GM23338 (cell line): ENCODE measurements around the gene ECE1.

Experiments
- CREB1 ChIP-seq: fragments of 250-450 bp; sonication (Bioruptor Pico); IDR thresholded peaks from 2 replicates; pipeline ENCODE4 v1.5.0; 2020; ENCODE audit warnings: low read depth, mild to moderate bottlenecking, moderate library complexity
- EZH2 ChIP-seq: fragments of 200-600 bp; sonication (generic); IDR thresholded peaks from one replicate; pipeline ENCODE4 v1.8.0; 2017; ENCODE audit warnings: antibody characterized with exemption, mild to moderate bottlenecking, low read depth; ENCODE audit not compliant: unreplicated experiment
- EZH2phosphoT487 ChIP-seq: fragments of 200-600 bp; sonication (generic); IDR thresholded peaks from one replicate; pipeline ENCODE4 v1.8.1; 2018; ENCODE audit warnings: antibody characterized with exemption; ENCODE audit not compliant: unreplicated experiment
- JUNB ChIP-seq: IDR thresholded peaks from one replicate; pipeline ENCODE4 v1.6.1; 2016; ENCODE audit warnings: antibody characterized with exemption; ENCODE audit not compliant: unreplicated experiment
- POLR2AphosphoS5 ChIP-seq: IDR thresholded peaks from 2 replicates; pipeline ENCODE4 v1.6.1; 2016; ENCODE audit warnings: antibody characterized with exemption, low read depth
- REST ChIP-seq: IDR thresholded peaks from one replicate; pipeline ENCODE4 v1.6.1; 2018; ENCODE audit warnings: antibody characterized with exemption; ENCODE audit not compliant: unreplicated experiment
- ZNF114 ChIP-seq: fragments of 250-450 bp; sonication (Bioruptor Pico); IDR thresholded peaks from 2 replicates; pipeline ENCODE4 v1.5.0; 2020; ENCODE audit warnings: mild to moderate bottlenecking, moderate library complexity
- TF ChIP-seq, protein P1 (sequence below), 2 experiments: fragments of 200-600 bp in 1 of 2; sonication (generic) in 1 of 2; conservative IDR thresholded peaks; 2 replicates each; pipeline versions ENCODE4 v1.5.1 to v1.6.1; 2016 to 2017; ENCODE audit warnings: antibody characterized with exemption in 2 of 2, low read depth in 2 of 2, mild to moderate bottlenecking in 2 of 2, moderate library complexity in 1 of 2
- TF ChIP-seq, protein P2 (sequence below): fragments of 250-450 bp; sonication (Bioruptor Pico); IDR thresholded peaks from 2 replicates; pipeline ENCODE4 v1.5.0; 2020; ENCODE audit warnings: mild to moderate bottlenecking, moderate library complexity

GRCh38 chr1:21225065-21225464 is 65.2 kb downstream of the ECE1 start:
- TF ChIP-seq EZH2 (no peak), POLR2AphosphoS5 (no peak), REST (no peak), JUNB (no peak), ZNF114 (CRISPR knock-in tag) (no peak), CREB1 (CRISPR knock-in tag) (no peak), EZH2phosphoT487 (no peak)
- TF ChIP-seq, protein P1, sequence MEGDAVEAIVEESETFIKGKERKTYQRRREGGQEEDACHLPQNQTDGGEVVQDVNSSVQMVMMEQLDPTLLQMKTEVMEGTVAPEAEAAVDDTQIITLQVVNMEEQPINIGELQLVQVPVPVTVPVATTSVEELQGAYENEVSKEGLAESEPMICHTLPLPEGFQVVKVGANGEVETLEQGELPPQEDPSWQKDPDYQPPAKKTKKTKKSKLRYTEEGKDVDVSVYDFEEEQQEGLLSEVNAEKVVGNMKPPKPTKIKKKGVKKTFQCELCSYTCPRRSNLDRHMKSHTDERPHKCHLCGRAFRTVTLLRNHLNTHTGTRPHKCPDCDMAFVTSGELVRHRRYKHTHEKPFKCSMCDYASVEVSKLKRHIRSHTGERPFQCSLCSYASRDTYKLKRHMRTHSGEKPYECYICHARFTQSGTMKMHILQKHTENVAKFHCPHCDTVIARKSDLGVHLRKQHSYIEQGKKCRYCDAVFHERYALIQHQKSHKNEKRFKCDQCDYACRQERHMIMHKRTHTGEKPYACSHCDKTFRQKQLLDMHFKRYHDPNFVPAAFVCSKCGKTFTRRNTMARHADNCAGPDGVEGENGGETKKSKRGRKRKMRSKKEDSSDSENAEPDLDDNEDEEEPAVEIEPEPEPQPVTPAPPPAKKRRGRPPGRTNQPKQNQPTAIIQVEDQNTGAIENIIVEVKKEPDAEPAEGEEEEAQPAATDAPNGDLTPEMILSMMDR (conservative IDR thresholded peaks at IDR 0.05; ENCODE audit: low read depth in 2 of 2), result no peak
- TF ChIP-seq, protein P2, sequence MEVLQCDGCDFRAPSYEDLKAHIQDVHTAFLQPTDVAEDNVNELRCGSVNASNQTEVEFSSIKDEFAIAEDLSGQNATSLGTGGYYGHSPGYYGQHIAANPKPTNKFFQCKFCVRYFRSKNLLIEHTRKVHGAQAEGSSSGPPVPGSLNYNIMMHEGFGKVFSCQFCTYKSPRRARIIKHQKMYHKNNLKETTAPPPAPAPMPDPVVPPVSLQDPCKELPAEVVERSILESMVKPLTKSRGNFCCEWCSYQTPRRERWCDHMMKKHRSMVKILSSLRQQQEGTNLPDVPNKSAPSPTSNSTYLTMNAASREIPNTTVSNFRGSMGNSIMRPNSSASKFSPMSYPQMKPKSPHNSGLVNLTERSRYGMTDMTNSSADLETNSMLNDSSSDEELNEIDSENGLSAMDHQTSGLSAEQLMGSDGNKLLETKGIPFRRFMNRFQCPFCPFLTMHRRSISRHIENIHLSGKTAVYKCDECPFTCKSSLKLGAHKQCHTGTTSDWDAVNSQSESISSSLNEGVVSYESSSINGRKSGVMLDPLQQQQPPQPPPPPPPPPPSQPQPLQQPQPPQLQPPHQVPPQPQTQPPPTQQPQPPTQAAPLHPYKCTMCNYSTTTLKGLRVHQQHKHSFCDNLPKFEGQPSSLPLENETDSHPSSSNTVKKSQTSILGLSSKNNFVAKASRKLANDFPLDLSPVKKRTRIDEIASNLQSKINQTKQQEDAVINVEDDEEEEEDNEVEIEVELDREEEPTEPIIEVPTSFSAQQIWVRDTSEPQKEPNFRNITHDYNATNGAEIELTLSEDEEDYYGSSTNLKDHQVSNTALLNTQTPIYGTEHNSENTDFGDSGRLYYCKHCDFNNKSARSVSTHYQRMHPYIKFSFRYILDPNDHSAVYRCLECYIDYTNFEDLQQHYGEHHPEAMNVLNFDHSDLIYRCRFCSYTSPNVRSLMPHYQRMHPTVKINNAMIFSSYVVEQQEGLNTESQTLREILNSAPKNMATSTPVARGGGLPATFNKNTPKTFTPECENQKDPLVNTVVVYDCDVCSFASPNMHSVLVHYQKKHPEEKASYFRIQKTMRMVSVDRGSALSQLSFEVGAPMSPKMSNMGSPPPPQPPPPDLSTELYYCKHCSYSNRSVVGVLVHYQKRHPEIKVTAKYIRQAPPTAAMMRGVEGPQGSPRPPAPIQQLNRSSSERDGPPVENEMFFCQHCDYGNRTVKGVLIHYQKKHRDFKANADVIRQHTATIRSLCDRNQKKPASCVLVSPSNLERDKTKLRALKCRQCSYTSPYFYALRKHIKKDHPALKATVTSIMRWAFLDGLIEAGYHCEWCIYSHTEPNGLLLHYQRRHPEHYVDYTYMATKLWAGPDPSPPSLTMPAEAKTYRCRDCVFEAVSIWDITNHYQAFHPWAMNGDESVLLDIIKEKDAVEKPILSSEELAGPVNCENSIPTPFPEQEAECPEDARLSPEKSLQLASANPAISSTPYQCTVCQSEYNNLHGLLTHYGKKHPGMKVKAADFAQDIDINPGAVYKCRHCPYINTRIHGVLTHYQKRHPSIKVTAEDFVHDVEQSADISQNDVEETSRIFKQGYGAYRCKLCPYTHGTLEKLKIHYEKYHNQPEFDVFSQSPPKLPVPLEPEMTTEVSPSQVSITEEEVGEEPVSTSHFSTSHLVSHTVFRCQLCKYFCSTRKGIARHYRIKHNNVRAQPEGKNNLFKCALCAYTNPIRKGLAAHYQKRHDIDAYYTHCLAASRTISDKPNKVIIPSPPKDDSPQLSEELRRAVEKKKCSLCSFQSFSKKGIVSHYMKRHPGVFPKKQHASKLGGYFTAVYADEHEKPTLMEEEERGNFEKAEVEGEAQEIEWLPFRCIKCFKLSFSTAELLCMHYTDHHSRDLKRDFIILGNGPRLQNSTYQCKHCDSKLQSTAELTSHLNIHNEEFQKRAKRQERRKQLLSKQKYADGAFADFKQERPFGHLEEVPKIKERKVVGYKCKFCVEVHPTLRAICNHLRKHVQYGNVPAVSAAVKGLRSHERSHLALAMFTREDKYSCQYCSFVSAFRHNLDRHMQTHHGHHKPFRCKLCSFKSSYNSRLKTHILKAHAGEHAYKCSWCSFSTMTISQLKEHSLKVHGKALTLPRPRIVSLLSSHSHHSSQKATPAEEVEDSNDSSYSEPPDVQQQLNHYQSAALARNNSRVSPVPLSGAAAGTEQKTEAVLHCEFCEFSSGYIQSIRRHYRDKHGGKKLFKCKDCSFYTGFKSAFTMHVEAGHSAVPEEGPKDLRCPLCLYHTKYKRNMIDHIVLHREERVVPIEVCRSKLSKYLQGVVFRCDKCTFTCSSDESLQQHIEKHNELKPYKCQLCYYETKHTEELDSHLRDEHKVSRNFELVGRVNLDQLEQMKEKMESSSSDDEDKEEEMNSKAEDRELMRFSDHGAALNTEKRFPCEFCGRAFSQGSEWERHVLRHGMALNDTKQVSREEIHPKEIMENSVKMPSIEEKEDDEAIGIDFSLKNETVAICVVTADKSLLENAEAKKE (CRISPR knock-in tag), result no peak
